Pancreas (tissue), 10 donors: ENCODE measurements around the gene ELOVL2. TPM values are rescaled to one million over a fixed set of nuclear protein-coding genes. Genes with fewer than 3 reads are reported as not detected.

Experiments
- ATAC-seq, 4 donors: fragments of 200-7000 bp; cut with Tn5 transposase; one replicate each; pipeline versions ENCODE4 v1.8.0 to v1.9.1; 2020; ENCODE audit warnings: mild to moderate bottlenecking in 4 of 4, moderate library complexity in 4 of 4
- DNase-seq, 6 donors: peaks; one replicate each; pipeline ENCODE4 v3.0.0-alpha.2; 2020
- FAIRE-seq: peaks from 2 replicates; lab custom pipeline; 2012; peaks lifted over from hg19 to GRCh38; lab: Jason Lieb, UNC
- H3K27ac ChIP-seq, 4 donors: fragments of 200-600 bp; sonication (generic); 1 replicate in 3 of 4; 2 replicates in 1 of 4; pipeline versions ENCODE4 v1.5.0 to v1.8.0; 2020
- H3K27me3 ChIP-seq, 4 donors: fragments of 200-600 bp; one replicate each; pipeline ENCODE4 v1.8.0; 2021
- H3K36me3 ChIP-seq, 3 donors: fragments of 200-600 bp; sonication (generic) in 1 of 3; one replicate each; pipeline versions ENCODE4 v1.5.0 to v1.8.0; 2020 to 2021
- H3K4me1 ChIP-seq, 3 donors: fragments of 200-600 bp; one replicate each; pipeline ENCODE4 v1.8.0; 2021
- H3K4me3 ChIP-seq, 4 donors: fragments of 200-600 bp; sonication (generic) in 2 of 4; one replicate each; pipeline versions ENCODE4 v1.5.0 to v1.8.0; 2020 to 2021
- H3K9me3 ChIP-seq, 4 donors: fragments of 200-600 bp; one replicate each; pipeline ENCODE4 v1.8.0; 2021
- WGBS, 2 donors: extraction: QIAGEN DNeasy Blood & Tissue Kit; methylation state at CpG; one replicate each; pipeline ENCODE4 v1.1.7; 2013; 5-methylcytosine and 5-hydroxymethylcytosine counted together
- intact Hi-C, 3 donors: fragments of 100-400 bp; cut with DNase I; formaldehyde crosslinking; loops; one replicate each; pipeline versions ENCODE4 v1.11.1 to v1.14.2; 2022
- polyA plus RNA-seq, 2 donors: library from polyadenylated mRNA; stranded (reverse); fragments of 200-250 nt; gene quantifications; one replicate each; pipeline ENCODE4 v1.2.3, GENCODE V29; 2013
- total RNA-seq, 6 donors: library from RNA; stranded (reverse); fragmentation: NEBNext Ultra II Directional in 4 of 6; extraction: Animal tissue kit (Norgen Biotek cat#: 25700) in 4 of 6; gene quantifications; one replicate each; pipeline versions ENCODE4 v1.2.1 to v1.2.4, GENCODE V29; 2021 to 2023
- TF ChIP-seq, protein P1 (sequence below), 4 donors: fragments of 200-600 bp; sonication (generic) in 3 of 4; IDR thresholded peaks; one replicate each; pipeline versions ENCODE4 v1.5.0 to v1.8.0; 2021; ENCODE audit warnings: antibody characterized with exemption in 4 of 4
- donor health status: healthy with polysubstance abuse.
- donor health status: DM: no; HTN: no; CAD: no; lungs with moderate emphysema.
- donor health status: DM: no; HTN: no; CAD: no.
- donor health status: control.
- donor health status: control.
- donor health status: Bipolar disorder and iron deficiency.
- donor health status: DM: yes; HTN: yes; CAD: no.
- donor health status: DM: no; HTN: no; CAD: no.
- donor health status: DM: no; HTN: no; CAD: no.
- donor health status: DM: yes; HTN: yes; CAD: no.

Gene ELOVL2
- total and polyA plus RNA-seq, 8 donors = 1.3 to 2.2 (median 1.6) TPM

DNA sequence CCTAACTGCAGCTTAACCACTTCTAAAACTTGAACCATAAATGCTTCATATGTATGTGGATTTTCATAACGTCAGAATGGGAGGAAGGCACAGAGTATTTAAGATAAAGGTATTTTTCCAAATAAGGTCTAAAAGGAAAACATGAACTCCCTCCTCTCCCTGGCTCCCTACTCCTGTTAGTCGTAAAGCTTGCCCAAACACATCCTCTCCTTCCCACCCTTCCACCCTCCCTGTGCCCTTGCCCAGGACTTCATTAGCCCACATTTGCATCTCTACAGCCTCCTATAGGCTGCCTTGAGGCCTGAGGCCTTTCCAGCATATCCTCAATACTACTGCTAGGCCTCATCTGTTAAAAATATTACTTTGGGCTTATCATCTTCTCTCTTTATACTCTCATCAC is 32.4 kb upstream of the ELOVL2 start:
- no peaks in the 10 kb centered on the region for H3K36me3 ChIP-seq
- no peaks in the 10 kb centered on the region for H3K4me1 ChIP-seq
- no peaks in the 10 kb centered on the region for H3K27me3 ChIP-seq
- H3K9me3 ChIP-seq = no peaks in the 10 kb centered on the region
- no peak for ATAC-seq
- no peak overlapping the region for H3K4me3 ChIP-seq
- DNase-seq = no peak
- no peak overlapping the region for H3K27ac ChIP-seq
- intact Hi-C loops = no loop called here
- TF ChIP-seq, protein P1, sequence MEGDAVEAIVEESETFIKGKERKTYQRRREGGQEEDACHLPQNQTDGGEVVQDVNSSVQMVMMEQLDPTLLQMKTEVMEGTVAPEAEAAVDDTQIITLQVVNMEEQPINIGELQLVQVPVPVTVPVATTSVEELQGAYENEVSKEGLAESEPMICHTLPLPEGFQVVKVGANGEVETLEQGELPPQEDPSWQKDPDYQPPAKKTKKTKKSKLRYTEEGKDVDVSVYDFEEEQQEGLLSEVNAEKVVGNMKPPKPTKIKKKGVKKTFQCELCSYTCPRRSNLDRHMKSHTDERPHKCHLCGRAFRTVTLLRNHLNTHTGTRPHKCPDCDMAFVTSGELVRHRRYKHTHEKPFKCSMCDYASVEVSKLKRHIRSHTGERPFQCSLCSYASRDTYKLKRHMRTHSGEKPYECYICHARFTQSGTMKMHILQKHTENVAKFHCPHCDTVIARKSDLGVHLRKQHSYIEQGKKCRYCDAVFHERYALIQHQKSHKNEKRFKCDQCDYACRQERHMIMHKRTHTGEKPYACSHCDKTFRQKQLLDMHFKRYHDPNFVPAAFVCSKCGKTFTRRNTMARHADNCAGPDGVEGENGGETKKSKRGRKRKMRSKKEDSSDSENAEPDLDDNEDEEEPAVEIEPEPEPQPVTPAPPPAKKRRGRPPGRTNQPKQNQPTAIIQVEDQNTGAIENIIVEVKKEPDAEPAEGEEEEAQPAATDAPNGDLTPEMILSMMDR (IDR thresholded peaks at IDR 0.05) = no peak
- 63 to 68% methylated on average over 2 of the region's 2 CpGs for WGBS, 2 donors
- no peak for FAIRE-seq

- TF ChIP-seq, protein P1 (IDR thresholded peaks at IDR 0.05) = no peak
- WGBS, 2 donors = 85 to 92% methylated on average over 4 of the region's 4 CpGs
- no peak overlapping the region for H3K27ac ChIP-seq
- H3K4me3 ChIP-seq = no peak overlapping the region
- peaks cover 0 to 10% (median 10%) of the 10 kb centered on the region in 3 donors for H3K4me1 ChIP-seq
- no peak for ATAC-seq
- no peaks in the 10 kb centered on the region for H3K9me3 ChIP-seq
- no peak for DNase-seq
- H3K36me3 ChIP-seq = no peaks in the 10 kb centered on the region
- FAIRE-seq = no peak
- intact Hi-C loops = loop anchor here in 1 of 3 donors (5.0 kb wide), 1 partner anchor 120 kb away; no protein-coding TSS in a partner anchor
- H3K27me3 ChIP-seq = no peaks in the 10 kb centered on the region
Measured at GRCh38 chr6:11072101-11072500, 28.0 kb upstream of the ELOVL2 start.

DNA sequence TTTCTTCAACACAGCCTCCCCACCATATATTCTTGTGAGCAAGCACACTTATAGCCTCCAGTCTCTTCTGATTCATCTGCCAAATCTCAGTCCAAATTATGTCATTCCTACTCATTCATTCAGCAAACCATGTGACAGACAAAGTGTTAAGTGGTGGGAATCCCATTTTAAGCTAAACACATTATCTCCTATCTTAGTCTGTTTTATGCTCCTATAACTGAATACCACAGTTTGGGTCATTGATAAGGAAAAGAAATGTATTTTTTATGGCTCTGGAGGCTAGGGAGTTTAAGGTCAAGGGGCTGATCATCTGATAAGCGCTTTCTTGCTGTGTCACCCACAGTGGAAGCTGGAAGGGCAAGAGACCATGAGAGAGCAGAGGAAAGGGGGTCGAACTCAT is 25.7 kb upstream of the ELOVL2 start:
- Histone ChIP-seq H3K4me1 (peaks cover 0 to 10% (median 10%) of the 10 kb centered on the region in 3 donors), H3K4me3 (no peak overlapping the region), H3K36me3 (no peaks in the 10 kb centered on the region), H3K9me3 (no peaks in the 10 kb centered on the region), H3K27me3 (no peaks in the 10 kb centered on the region), H3K27ac (no peak overlapping the region)
- 52 to 64% methylated on average over 2 of the region's 2 CpGs for WGBS, 2 donors
- DNase-seq = no peak
- TF ChIP-seq, protein P1 (IDR thresholded peaks at IDR 0.05) = no peak
- no peak for ATAC-seq
- no peak for FAIRE-seq
- intact Hi-C loops = loop anchor here in 2 of 3 donors (5.0 kb wide), 1 partner anchor 117 kb away; no protein-coding TSS in a partner anchor

DNA sequence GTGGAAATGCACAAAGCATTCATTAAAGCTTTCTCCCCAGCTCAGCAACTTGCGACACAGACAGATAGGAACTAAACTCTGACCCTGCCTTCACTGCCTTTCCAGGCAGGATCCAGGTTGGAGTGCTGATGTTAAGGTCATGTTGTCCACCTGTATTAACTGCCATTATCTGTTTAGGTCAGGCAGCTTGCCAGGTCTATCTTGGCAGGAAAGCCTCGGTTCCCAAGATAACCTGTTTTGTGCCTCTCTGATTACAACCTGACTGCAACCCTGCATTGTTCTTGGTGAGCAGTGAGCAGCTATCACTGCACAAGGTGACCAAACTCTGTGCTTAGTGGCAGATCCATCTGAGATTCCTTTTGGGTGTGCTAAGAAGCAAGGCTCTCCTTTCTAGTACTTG is 23.2 kb upstream of the ELOVL2 start:
- Histone ChIP-seq H3K27ac (peak overlapping the region in 1 of 4 donors; percentile 23), H3K36me3 (no peaks in the 10 kb centered on the region), H3K4me1 (peaks cover 0 to 10% (median 10%) of the 10 kb centered on the region in 3 donors), H3K9me3 (no peaks in the 10 kb centered on the region), H3K4me3 (no peak overlapping the region), H3K27me3 (no peaks in the 10 kb centered on the region)
- TF ChIP-seq, protein P1 (IDR thresholded peaks at IDR 0.05) = no peak
- FAIRE-seq (no peak), DNase-seq (peak in 4 of 6 donors; percentile 27 to 57 (median 36)), ATAC-seq (peak; percentile 58 to 87 (median 79))
- 11 to 12% methylated on average over 2 of the region's 2 CpGs for WGBS, 2 donors
- intact Hi-C loops = loop anchor here in 1 of 3 donors (5.0 kb wide), 1 partner anchor 115 kb away; no protein-coding TSS in a partner anchor
